NCI-H146 (cell line): ENCODE data around the gene ABTB2.

Experiments
- DNase-seq: peaks from one replicate; lab custom pipeline; 2025; lab: John Stamatoyannopoulos, UW

Gene ABTB2

GRCh38 chr11:34238533-34238932, 119.3 kb downstream of the ABTB2 start:
- no peak for DNase-seq

DNA sequence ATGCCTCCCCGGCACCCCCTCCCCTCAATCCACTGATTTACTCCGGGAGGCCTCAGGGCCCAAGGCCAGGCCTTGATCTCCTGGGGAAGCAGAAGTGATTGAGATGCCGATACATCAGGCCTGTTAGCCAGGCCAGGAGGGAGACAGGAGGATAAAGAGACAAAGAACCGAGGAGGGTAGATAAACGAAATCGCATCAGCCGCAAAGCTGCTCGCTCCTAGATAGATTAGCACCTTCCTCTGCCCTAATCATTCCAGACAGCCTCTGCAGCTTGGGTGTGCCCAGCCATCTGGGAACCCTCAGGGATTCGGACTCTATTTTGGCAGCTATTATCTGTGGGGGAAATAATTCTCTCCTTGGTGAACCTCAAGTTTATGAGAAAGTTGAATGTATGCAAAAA, 121.2 kb downstream of the ABTB2 start:
- no peak for DNase-seq

DNA sequence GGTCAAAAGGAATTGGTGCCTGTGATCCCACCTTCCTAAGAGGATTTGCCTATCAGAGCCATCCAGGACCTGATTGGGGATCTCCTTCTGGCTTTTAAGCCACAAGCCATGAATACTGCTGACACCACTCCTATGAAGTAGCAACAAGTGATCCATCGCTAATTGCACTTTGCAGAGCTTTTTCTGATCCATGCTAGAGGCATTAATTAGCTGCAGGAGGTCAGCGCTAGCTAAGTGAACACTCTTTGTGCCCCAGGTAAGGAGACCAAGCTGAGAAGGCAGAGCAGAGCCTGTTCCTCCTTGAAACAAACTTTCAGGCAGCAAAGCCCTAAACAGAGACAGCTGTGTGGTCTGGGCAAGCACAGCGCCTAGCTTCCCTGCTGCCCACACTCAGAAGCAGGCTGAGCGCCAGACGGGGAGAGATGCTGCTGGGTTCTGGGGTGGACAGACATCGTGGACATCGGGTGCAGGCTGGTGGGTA, 122.2 kb downstream of the ABTB2 start:
- DNase-seq: no peak

DNA sequence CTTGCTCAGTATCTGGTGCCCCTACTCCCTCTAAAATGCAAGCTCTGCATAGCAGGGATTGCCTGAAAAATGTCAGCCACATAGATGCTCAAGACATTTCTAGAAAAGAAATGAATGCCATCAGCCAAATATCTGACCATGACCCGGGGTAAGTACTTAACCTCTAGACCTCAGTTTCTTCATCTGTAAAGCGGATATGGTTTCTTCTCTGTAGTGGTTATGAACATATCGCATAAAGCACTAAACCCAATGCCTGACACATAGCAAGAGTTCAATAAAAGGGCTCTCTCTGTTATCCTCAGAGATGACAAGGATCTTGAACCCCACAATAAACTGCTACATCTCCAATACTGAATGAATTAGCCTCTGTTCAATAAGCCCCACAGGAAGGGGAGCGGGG, 122.6 kb downstream of the ABTB2 start:
- DNase-seq: no peak

DNA sequence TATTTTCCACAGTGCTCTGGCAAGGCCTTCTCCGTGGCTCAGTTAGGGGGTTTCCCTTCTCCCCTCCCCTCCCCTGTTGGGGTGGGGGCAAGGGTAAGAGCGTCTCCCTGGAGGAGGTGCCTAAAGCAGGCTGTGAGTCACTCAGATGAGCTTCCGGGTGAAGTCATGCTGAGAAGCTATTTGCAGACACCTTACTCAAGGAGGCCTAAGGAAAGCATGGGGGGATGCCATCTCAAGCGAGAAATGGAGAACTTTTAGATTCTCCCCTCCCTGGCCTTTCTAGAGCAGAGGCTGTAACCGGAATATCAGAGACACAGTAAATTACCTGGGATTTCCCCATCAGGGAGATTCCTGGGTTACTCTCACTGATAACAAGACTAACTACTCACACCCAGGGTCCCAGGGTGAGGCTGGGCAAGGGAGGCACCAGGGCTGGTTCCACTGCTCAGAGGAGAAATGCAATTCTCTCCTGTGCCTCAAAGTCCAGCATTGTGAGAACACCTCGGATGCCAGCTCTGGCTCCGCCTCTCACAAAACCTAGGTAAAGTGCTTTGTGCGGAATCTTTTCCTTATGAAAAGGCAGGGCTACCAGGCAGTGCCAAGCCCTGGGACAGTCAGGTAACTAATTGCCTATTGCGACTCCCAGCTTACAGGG, 123.6 kb downstream of the ABTB2 start:
- no peak for DNase-seq

DNA sequence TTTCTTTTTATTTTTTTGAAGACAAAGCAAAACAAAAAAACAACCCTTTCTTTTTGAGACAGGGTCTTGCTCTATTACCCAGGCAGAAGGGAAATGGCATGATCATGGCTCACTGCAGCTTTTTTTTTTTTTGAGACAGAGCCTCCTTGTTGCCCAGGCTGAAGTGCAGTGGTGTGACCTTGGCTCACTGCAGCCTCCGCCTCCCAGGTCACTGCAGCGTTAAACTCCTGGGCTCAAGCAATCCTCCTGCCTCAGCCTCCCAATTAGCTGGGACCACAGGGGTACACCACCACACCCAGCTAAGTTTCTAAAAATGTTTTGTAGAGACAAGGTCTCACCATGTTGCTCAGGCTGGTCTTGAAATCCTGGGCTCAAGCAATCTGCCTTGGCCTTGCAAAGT, 124.6 kb downstream of the ABTB2 start:
- no peak for DNase-seq

DNA sequence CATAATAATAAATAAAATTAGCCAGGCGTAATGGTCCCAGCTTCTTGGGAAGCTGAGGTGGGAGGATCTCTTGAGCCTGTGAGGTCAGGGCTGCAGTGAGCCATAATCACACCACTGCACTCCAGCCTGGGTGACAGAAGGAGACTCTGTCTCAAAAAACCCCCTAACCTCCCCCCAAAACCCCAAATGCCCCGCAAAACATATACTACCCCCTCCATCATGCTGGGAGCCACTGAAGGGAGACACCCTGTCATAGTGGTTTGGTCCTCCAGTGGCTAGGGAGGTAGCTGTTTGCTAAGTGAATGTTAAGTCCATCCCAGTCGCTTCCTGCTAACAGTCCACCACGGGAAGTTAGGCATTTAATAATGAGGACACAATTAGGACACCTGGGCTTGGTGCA, 125.0 kb downstream of the ABTB2 start:
- no peak for DNase-seq

GRCh38 chr11:34226210-34226609, 131.6 kb downstream of the ABTB2 start:
- DNase-seq: no peak

- no peak for DNase-seq
These were observed 132.7 kb downstream of the ABTB2 start for GRCh38 chr11:34225091-34225490.

DNA sequence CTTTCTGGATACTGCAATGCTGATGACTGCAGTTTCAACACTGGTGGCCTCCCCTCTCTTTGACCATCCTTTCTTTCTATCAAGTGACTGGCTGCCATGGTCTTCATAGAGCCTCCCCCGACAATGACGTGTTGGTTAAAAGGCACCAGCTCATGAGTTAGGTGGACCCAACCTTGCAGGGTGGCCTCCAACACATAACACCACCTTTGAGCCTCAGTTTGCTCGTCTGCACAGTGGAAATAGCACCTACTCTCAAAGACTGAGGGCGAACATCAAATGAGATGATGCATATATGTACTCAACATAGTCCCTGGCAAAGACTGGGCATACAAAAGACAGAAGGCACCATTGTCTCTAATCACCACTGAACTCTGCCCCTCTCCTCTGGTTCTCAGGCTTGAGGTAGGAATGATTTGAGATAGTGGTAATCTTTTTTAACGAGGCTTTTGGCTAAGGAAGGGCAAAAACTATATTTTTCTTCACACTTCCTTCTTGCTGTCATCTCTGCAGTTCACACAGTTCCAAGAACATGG, 133.3 kb downstream of the ABTB2 start:
- no peak for DNase-seq

DNA sequence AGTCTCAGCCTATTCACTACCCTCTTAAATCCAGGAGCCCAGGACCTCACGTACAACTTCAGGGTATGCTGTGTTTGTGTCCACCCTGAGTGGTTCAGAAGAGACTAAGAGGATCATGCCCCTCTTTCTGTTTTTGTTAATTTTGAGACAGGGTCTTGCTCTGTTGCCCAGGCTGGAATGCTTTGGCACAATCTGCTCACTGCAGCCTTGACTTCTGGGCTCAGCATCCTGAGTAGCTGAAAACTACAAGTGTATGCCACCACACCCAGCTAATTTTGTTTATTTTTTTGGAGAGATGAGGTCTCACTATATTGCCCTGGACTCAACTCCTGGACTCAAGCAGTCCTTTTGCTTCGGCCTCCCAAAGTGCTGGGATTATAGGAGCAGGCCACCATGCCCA, 133.9 kb downstream of the ABTB2 start:
- DNase-seq: no peak

DNA sequence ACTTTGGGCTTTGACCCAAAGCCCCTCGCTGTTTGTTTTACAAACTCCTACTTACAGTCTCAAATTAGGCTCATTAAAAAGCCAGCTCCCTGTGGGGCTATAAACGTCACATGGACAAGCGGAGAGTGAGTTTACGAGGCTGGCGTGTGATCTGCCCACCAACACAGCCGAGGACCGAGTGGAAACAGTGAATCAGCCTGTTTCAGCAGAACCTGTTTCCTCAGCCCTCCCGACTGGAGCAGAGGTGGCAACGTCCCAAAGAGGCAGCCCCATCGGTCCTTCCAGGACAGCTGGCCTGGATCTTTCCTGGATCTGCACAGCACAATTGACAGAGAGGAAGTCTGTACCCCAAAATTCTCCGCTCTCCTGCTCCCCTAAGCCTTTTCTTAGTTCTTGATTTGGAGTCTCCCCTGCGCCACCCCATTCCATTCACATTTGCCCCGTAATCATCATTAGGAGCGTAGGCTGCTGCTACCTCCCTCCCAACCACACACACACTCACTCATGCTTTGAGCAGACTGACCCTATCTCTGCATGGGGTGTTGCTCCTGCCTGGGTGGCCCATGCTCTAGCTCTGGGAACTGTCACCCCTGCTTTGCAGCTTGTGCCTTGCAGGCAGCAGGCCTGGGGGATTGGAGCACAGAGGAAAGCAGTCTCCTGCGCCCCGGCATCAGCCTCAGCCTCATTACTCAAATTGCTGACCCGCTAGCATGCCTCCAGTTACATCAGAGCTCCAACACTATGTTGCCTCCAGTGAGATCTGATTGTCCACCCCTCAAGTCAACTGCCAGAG, 134.6 kb downstream of the ABTB2 start:
- DNase-seq: no peak

DNA sequence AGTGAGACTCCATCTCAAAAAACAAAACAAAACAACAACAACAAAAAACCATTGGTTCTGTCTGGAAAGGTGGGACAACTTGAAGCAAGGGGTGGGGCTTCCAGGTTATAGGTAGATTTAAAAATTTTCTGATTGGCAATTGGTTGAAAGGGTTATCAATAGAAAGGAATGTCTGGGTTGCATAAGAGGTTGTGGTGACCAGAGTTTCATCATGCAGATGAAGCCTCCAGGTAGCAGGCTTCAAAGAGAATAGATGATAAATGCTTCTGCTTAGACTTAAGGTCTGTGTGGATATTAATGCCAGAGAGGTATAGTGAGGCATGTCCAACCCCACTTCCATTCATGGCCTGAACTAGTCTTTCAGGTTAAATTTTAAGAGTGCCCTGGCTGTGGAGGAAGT, 135.8 kb downstream of the ABTB2 start:
- no peak for DNase-seq

GRCh38 chr11:34219941-34220370, 137.9 kb downstream of the ABTB2 start:
- DNase-seq: no peak

- DNase-seq: no peak
These were observed 138.5 kb downstream of the ABTB2 start for GRCh38 chr11:34219279-34219678.

DNA sequence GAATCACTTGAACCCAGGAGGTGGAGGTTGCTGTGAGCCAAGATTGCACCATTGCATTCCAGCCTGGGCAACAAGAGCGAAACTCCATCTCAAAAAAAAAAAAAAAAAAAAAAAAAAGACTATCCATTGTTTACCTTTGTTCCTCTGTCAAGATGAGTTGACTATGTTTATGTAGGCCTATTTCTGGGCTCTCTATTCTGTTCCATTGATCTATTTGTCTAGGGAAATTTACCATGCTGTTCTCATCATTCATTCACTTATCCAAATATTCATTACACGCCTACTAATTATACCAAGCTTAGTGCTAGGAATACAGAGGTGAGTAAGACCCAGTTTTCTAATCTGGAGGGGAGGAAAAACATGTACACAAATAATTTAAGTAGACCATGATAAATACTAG, 139.1 kb downstream of the ABTB2 start:
- DNase-seq: peak; percentile 50

DNA sequence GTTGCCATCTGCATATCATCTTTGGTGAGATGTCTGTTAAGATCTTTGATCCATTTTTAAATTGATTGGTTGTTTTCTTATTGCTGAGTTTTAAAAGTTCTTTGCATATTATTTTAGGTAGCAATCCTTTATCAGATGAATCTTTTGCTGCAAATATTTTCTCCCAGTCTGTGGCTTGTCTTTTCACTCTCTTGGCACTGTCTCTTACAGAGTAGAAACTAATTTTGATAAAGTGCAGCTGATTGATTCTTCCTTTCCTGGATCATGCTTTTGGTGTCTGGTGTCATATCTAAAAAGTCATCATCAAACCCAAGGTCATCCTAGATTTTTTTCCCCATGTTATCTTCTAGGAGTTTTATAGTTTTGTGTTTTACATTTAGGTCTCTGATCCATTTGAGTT, 139.7 kb downstream of the ABTB2 start:
- DNase-seq: no peak

- no peak for DNase-seq
These were observed 141.1 kb downstream of the ABTB2 start for GRCh38 chr11:34216706-34217105.

GRCh38 chr11:34215806-34216453, 141.9 kb downstream of the ABTB2 start:
- DNase-seq: no peak

DNA sequence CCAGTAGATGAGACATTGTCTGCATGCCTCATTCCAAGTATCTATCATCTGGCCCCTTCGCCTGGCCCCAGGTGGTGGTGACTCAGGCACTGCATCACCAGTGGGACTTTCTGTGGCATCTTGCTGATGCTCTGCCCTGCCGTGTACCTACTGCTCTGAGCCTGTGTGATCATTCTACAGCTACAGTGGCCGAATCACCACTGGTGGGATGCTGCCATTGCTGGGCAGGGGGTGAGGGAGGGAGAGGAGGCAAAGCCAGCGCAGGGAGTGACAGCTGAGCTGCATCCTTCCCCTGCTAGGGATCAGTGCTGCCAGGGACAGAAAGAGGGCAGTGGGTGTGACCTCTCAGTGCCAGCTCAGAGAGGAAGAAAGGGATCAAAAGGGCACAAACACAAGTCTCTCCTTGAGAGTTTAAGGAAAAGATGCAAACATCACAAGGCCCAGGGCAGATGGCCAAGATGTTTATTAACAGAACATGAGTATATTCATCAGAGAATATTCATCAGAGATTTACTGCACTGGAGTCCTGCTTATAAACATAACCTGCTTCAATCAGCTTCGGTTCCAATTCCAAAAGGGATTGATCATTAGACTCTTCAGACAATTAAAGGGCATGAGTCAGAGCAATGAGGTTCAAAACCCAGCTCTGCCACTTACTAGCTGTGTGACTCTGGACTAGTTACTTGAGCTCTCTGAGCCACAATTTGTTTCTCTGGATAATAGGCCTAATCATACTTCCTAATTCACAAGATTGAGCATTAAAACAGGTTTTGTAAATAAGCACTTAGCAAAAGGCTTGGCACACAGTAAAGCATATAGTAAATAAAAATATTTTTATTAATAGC, 142.6 kb downstream of the ABTB2 start:
- no peak for DNase-seq

GRCh38 chr11:34213366-34213765, 144.4 kb downstream of the ABTB2 start:
- DNase-seq: no peak

GRCh38 chr11:34212566-34212965, 145.2 kb downstream of the ABTB2 start:
- no peak for DNase-seq
